ENCODE measurements around the gene SUSD4. TPM values are rescaled to one million over a fixed set of nuclear protein-coding genes. Genes with fewer than 3 reads are reported as not detected.

SUSD4 gene
- total and polyA plus RNA-seq, 2 donors (not counting 1 experiment from before 2014, with no cell fraction given), result 0.33 TPM; not detected in 1

DNA sequence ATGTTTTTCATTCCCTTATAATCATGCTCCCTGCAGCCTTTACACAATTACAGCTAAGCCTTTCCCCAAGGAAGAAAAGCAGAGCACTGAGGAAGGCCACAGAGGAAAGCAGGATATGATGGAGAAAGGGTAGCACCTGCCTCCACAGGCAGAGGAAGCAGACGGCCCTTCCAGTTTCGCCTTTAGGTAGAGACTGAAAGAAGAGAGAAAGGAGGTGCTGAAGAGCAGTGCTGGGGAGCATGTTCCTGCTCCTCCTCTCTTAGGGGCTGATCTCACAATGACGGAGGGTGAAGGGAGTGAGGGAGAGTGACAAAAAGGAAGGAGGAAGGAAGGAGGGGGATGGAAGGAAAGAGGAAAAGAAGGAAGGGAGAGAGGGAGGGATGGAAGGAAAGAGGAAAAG lies 41.1 kb downstream of the SUSD4 start:
- Histone ChIP-seq H3K27me3 (ENCODE audit: control insufficient read depth, insufficient read depth, low read length) (peaks cover 5% of the 10 kb centered on the region), H3K4me1 (ENCODE audit: control insufficient read depth, extremely low read depth, insufficient read depth, low read length) (no peaks in the 10 kb centered on the region), H4K20me1 (ENCODE audit: control insufficient read depth, extremely low read depth, insufficient read depth, low read length) (no peaks in the 10 kb centered on the region), H3K9me3 (ENCODE audit: control insufficient read depth, insufficient read depth, low read depth, low read length) (no peaks in the 10 kb centered on the region), H3K36me3 (ENCODE audit: control insufficient read depth, insufficient read depth, low read length) (no peaks in the 10 kb centered on the region), H3K27ac (ENCODE audit: insufficient read depth, low read length) (no peak overlapping the region), H3K4me2 (ENCODE audit: extremely low read depth, insufficient read depth, low read length) (no peak overlapping the region), H2AFZ (ENCODE audit: low read length) (no peak overlapping the region), H3K4me3 (replicated peaks in 1 of 4; ENCODE audit: control extremely low read depth in 1 of 4, insufficient read depth in 1 of 4, low read depth in 3 of 4, low read length in 4 of 4) (no peak overlapping the region), H3K79me2 (ENCODE audit: control insufficient read depth, insufficient read depth, low read length) (no peaks in the 10 kb centered on the region), H3K9ac (ENCODE audit: insufficient read depth, low read length) (no peak overlapping the region)
- no peak for DNase-seq (ENCODE audit: low read depth in 2 of 2)
- no peak for TF ChIP-seq EZH2 (IDR thresholded peaks at IDR 0.05; ENCODE audit: low read length, missing control alignments)
- TF ChIP-seq, protein P1, sequence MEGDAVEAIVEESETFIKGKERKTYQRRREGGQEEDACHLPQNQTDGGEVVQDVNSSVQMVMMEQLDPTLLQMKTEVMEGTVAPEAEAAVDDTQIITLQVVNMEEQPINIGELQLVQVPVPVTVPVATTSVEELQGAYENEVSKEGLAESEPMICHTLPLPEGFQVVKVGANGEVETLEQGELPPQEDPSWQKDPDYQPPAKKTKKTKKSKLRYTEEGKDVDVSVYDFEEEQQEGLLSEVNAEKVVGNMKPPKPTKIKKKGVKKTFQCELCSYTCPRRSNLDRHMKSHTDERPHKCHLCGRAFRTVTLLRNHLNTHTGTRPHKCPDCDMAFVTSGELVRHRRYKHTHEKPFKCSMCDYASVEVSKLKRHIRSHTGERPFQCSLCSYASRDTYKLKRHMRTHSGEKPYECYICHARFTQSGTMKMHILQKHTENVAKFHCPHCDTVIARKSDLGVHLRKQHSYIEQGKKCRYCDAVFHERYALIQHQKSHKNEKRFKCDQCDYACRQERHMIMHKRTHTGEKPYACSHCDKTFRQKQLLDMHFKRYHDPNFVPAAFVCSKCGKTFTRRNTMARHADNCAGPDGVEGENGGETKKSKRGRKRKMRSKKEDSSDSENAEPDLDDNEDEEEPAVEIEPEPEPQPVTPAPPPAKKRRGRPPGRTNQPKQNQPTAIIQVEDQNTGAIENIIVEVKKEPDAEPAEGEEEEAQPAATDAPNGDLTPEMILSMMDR (conservative IDR thresholded peaks at IDR 0.05 in 1 of 2, IDR thresholded peaks at IDR 0.05 in 1 of 2; ENCODE audit: low read depth in 1 of 2, low read length in 2 of 2), result no peak

DNA sequence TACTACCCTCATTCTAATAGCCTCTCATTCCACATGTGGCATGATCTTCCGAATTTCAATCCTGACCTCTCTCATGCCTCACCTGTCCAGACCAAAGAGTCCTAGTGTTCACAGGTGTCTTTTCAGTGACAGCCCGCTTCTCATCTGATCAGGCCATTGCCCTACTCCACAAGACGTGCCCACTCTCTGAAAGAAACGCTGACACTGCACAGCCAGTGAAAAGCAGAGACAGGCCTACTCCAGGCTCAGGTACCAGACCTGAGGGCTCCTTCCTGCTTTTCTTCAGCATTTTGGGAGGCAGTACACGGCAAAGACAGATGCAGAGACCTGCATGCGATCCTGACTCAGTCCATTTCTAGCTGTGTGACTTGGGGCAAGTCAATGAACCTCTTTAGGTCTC lies 43.0 kb downstream of the SUSD4 start:
- Histone ChIP-seq H3K9me3 (ENCODE audit: control insufficient read depth, insufficient read depth, low read depth, low read length) (no peaks in the 10 kb centered on the region), H3K27ac (ENCODE audit: insufficient read depth, low read length) (no peak overlapping the region), H3K36me3 (ENCODE audit: control insufficient read depth, insufficient read depth, low read length) (no peaks in the 10 kb centered on the region), H3K27me3 (ENCODE audit: control insufficient read depth, insufficient read depth, low read length) (peaks cover 5% of the 10 kb centered on the region), H3K4me2 (ENCODE audit: extremely low read depth, insufficient read depth, low read length) (no peak overlapping the region), H2AFZ (ENCODE audit: low read length) (no peak overlapping the region), H4K20me1 (ENCODE audit: control insufficient read depth, extremely low read depth, insufficient read depth, low read length) (no peaks in the 10 kb centered on the region), H3K9ac (ENCODE audit: insufficient read depth, low read length) (no peak overlapping the region), H3K4me1 (ENCODE audit: control insufficient read depth, extremely low read depth, insufficient read depth, low read length) (no peaks in the 10 kb centered on the region), H3K79me2 (ENCODE audit: control insufficient read depth, insufficient read depth, low read length) (no peaks in the 10 kb centered on the region), H3K4me3 (replicated peaks in 1 of 4; ENCODE audit: control extremely low read depth in 1 of 4, insufficient read depth in 1 of 4, low read depth in 3 of 4, low read length in 4 of 4) (no peak overlapping the region)
- DNase-seq (ENCODE audit: low read depth in 2 of 2), result no peak
- TF ChIP-seq, protein P1 (conservative IDR thresholded peaks at IDR 0.05 in 1 of 2, IDR thresholded peaks at IDR 0.05 in 1 of 2; ENCODE audit: low read depth in 1 of 2, low read length in 2 of 2), result no peak
- TF ChIP-seq EZH2 (IDR thresholded peaks at IDR 0.05; ENCODE audit: low read length, missing control alignments), result no peak

DNA sequence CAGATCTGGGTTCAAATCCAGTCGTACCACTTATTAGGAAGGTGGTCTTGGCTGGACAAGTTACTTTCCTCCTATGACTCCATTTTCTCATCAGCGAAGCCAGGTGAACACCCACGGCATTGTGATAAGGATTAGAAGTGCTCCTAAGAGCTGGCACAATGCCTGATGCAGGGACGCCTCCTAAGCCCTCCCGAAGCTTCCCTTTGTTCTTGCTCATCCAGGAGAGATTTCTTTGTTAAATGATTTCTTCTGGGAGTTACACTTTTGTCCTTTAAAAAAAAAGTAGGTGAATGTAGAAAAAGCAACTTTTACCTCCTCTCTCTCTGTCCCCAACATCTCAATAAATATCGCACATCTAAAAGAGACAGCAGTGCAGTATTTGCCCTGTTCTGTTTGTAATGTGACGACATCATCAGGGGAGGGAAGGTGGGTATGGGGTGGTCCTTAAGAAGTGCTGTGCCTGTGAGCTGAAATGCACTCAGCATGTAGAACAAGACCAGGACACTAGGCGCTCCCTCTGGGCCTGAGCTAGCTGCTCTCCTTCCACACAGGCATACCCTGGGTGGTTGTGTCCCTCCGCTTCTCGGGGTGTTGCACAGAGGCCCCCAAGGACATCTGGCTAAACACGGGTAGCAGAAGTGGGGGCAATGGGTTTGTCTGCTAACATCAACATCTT lies 43.9 kb downstream of the SUSD4 start:
- no peak for DNase-seq (ENCODE audit: low read depth in 2 of 2)
- H3K4me1 ChIP-seq (ENCODE audit: control insufficient read depth, extremely low read depth, insufficient read depth, low read length), result no peaks in the 10 kb centered on the region
- H3K27me3 ChIP-seq (ENCODE audit: control insufficient read depth, insufficient read depth, low read length), result peaks cover 5% of the 10 kb centered on the region
- H3K27ac ChIP-seq (ENCODE audit: insufficient read depth, low read length), result no peak overlapping the region
- no peak for TF ChIP-seq EZH2 (IDR thresholded peaks at IDR 0.05; ENCODE audit: low read length, missing control alignments)
- TF ChIP-seq, protein P1 (conservative IDR thresholded peaks at IDR 0.05 in 1 of 2, IDR thresholded peaks at IDR 0.05 in 1 of 2; ENCODE audit: low read depth in 1 of 2, low read length in 2 of 2), result no peak
- no peaks in the 10 kb centered on the region for H4K20me1 ChIP-seq (ENCODE audit: control insufficient read depth, extremely low read depth, insufficient read depth, low read length)
- no peak overlapping the region for H3K4me3 ChIP-seq (replicated peaks in 1 of 4; ENCODE audit: control extremely low read depth in 1 of 4, insufficient read depth in 1 of 4, low read depth in 3 of 4, low read length in 4 of 4)
- H3K9ac ChIP-seq (ENCODE audit: insufficient read depth, low read length), result no peak overlapping the region
- no peaks in the 10 kb centered on the region for H3K36me3 ChIP-seq (ENCODE audit: control insufficient read depth, insufficient read depth, low read length)
- H3K4me2 ChIP-seq (ENCODE audit: extremely low read depth, insufficient read depth, low read length), result no peak overlapping the region
- H3K9me3 ChIP-seq (ENCODE audit: control insufficient read depth, insufficient read depth, low read depth, low read length), result no peaks in the 10 kb centered on the region
- no peak overlapping the region for H2AFZ ChIP-seq (ENCODE audit: low read length)
- H3K79me2 ChIP-seq (ENCODE audit: control insufficient read depth, insufficient read depth, low read length), result no peaks in the 10 kb centered on the region
